ENCODE data around the gene TMEM198.

The TMEM198 gene

GRCh38 chr2:219543596-219544358 lies at the start of gene TMEM198, which contains the start of gene CHPF:
Gene TMEM198, plus strand, starts transcription at chr2:219544028. Its CDS starts 700 bp downstream, at chr2:219544728.
Gene CHPF, minus strand, starts transcription at chr2:219543809. Its CDS starts 271 bp downstream, at chr2:219543538.
- DNase-seq: peak; percentile 97

GRCh38 chr2:219494952-219495530 lies 48.8 kb upstream of the TMEM198 start:
- no peak for DNase-seq

- DNase-seq: peak; percentile 70
Measured at GRCh38 chr2:219495531-219496122, 48.2 kb upstream of the TMEM198 start.

GRCh38 chr2:219496247-219496824 lies 47.5 kb upstream of the TMEM198 start:
- no peak for DNase-seq

GRCh38 chr2:219496825-219497494 lies 46.9 kb upstream of the TMEM198 start:
- DNase-seq: peak; percentile 10

- DNase-seq: peak; percentile 45
Measured at GRCh38 chr2:219497495-219498279, 46.1 kb upstream of the TMEM198 start.

- peak; percentile 94 for DNase-seq
Measured at GRCh38 chr2:219498280-219499057, 45.4 kb upstream of the TMEM198 start, which contains the start of gene GMPPA. Gene GMPPA, plus strand, starts transcription at chr2:219498891. Its CDS starts 1,085 bp downstream, at chr2:219499976.

GRCh38 chr2:219499058-219499307 lies 44.8 kb upstream of the TMEM198 start:
- no peak for DNase-seq

- DNase-seq: no peak
Measured at GRCh38 chr2:219499555-219499954, 44.3 kb upstream of the TMEM198 start.

GRCh38 chr2:219500135-219500534 lies 43.7 kb upstream of the TMEM198 start:
- no peak for DNase-seq

GRCh38 chr2:219501849-219502248 lies 42.0 kb upstream of the TMEM198 start:
- no peak for DNase-seq

GRCh38 chr2:219502618-219503017 lies 41.2 kb upstream of the TMEM198 start:
- no peak for DNase-seq

GRCh38 chr2:219505585-219505984 lies 38.2 kb upstream of the TMEM198 start:
- no peak for DNase-seq

GRCh38 chr2:219506153-219506801 lies 37.6 kb upstream of the TMEM198 start:
- DNase-seq: no peak

- no peak for DNase-seq
Measured at GRCh38 chr2:219506802-219507526, 36.9 kb upstream of the TMEM198 start.

GRCh38 chr2:219507581-219508443 lies 36.0 kb upstream of the TMEM198 start:
- DNase-seq: no peak

GRCh38 chr2:219508444-219508734 lies 35.4 kb upstream of the TMEM198 start:
- no peak for DNase-seq

GRCh38 chr2:219508971-219509779 lies 34.7 kb upstream of the TMEM198 start:
- no peak for DNase-seq
